MCF 10A (cell line): ENCODE measurements around the gene NPRL2. TPM values are rescaled to one million over a fixed set of nuclear protein-coding genes. Genes with fewer than 3 reads are reported as not detected.

Source experiments
- BruUV-seq: library from RNA; stranded (reverse); fragments of 400-500 nt; replicated peaks from 2 replicates; lab custom pipeline; 2021; lab: Mats Ljungman, UMichigan
- CTCF ChIA-PET: fragments of 300-600 bp; sonication (Branson Sonifier 250); formaldehyde crosslinking; extraction: SDS; loops from one replicate; lab custom pipeline; 2021; ENCODE audit warnings: antibody characterized with exemption, inconsistent platforms; lab: Yijun Ruan, JAX
- POLR2A ChIA-PET: fragments of 300-600, 350-650 bp; sonication (Branson Sonifier 250); formaldehyde crosslinking; extraction: SDS; loops from one replicate; lab custom pipeline; 2020; ENCODE audit warnings: antibody characterized with exemption, inconsistent platforms; lab: Yijun Ruan, JAX
- DNase-seq: peaks from one replicate; pipeline ENCODE4 v3.0.0-alpha.2; 2018; ENCODE audit not compliant: unreplicated experiment
- H3K27ac Mint-ChIP-seq: one replicate; pipeline ENCODE4 v1.8.0; 2022; ENCODE audit warnings: mild to moderate bottlenecking, low read depth, mixed read lengths; ENCODE audit not compliant: unreplicated experiment
- H3K27me3 Mint-ChIP-seq: one replicate; pipeline ENCODE4 v1.8.0; 2022; ENCODE audit warnings: mixed read lengths; ENCODE audit not compliant: insufficient read depth, unreplicated experiment
- H3K36me3 Mint-ChIP-seq: one replicate; pipeline ENCODE4 v1.8.0; 2022; ENCODE audit warnings: mild to moderate bottlenecking, moderate library complexity, mixed read lengths; ENCODE audit not compliant: insufficient read depth, unreplicated experiment
- H3K4me1 Mint-ChIP-seq: one replicate; pipeline ENCODE4 v1.8.0; 2022; ENCODE audit warnings: mixed read lengths; ENCODE audit not compliant: insufficient read depth, unreplicated experiment
- H3K4me3 Mint-ChIP-seq: one replicate; pipeline ENCODE4 v1.8.0; 2022; ENCODE audit warnings: mild to moderate bottlenecking, moderate library complexity, mixed read lengths; ENCODE audit not compliant: unreplicated experiment
- H3K9me3 Mint-ChIP-seq: one replicate; pipeline ENCODE4 v1.8.0; 2022; ENCODE audit warnings: mixed read lengths; ENCODE audit not compliant: unreplicated experiment
- CTCF ChIP-seq: fragments of 200-600 bp; IDR thresholded peaks from one replicate; pipeline ENCODE4 v1.8.0; 2022; ENCODE audit warnings: antibody characterized with exemption, mild to moderate bottlenecking; ENCODE audit not compliant: unreplicated experiment
- intact Hi-C: fragments of 100-400 bp; cut with micrococcal nuclease; formaldehyde crosslinking; loops from 2 replicates; pipeline ENCODE4 v1.14.1; 2022
- total RNA-seq: library from RNA; stranded (reverse); gene quantifications from 2 replicates; pipeline ENCODE4 v1.2.3, GENCODE V29; 2022

The NPRL2 gene
- total RNA-seq, 1 experiment from 2014 or later, result 21.1 TPM

GRCh38 chr3:50388720-50389413, 38.3 kb upstream of the NPRL2 start:
- Mint-ChIP-seq H3K36me3 (no peaks in the 10 kb centered on the region), H3K27me3 (no peaks in the 10 kb centered on the region), H3K9me3 (no peaks in the 10 kb centered on the region), H3K4me3 (no peak overlapping the region), H3K27ac (no peak overlapping the region), H3K4me1 (peaks cover 14% of the 10 kb centered on the region)
- TF ChIP-seq CTCF, result no peak
- ChIA-PET POLR2A (no interaction called here), CTCF (interaction anchor here (0.9 to 1.3 kb wide), 3 partner anchors 41 to 227 kb away, joined by 3 read pairs; no protein-coding TSS in a partner anchor)
- BruUV-seq, result no TSS peak
- intact Hi-C loops, result no loop called here
- DNase-seq, result no peak

GRCh38 chr3:50388016-50388719, 37.6 kb upstream of the NPRL2 start:
- H3K36me3 Mint-ChIP-seq, result no peaks in the 10 kb centered on the region
- H3K4me3 Mint-ChIP-seq, result no peak overlapping the region
- H3K9me3 Mint-ChIP-seq, result no peaks in the 10 kb centered on the region
- ChIA-PET CTCF (interaction anchor here (0.9 to 1.4 kb wide), 3 partner anchors 155 to 228 kb away, joined by 3 read pairs; no protein-coding TSS in a partner anchor), POLR2A (no interaction called here)
- no peak for DNase-seq
- H3K27me3 Mint-ChIP-seq, result no peaks in the 10 kb centered on the region
- intact Hi-C loops, result no loop called here
- no TSS peak for BruUV-seq
- peaks cover 14% of the 10 kb centered on the region for H3K4me1 Mint-ChIP-seq
- H3K27ac Mint-ChIP-seq, result no peak overlapping the region
- no peak for TF ChIP-seq CTCF

- peaks cover 5% of the 10 kb centered on the region for H3K4me1 Mint-ChIP-seq
- CTCF ChIA-PET, result interaction anchor here (1.0 kb wide), 1 partner anchor 163 kb away, joined by 3 read pairs; no protein-coding TSS in a partner anchor
- no peaks in the 10 kb centered on the region for H3K27me3 Mint-ChIP-seq
- H3K9me3 Mint-ChIP-seq, result no peaks in the 10 kb centered on the region
- DNase-seq, result no peak
- no peak overlapping the region for H3K27ac Mint-ChIP-seq
- H3K36me3 Mint-ChIP-seq, result no peaks in the 10 kb centered on the region
- POLR2A ChIA-PET, result no interaction called here
- no TSS peak for BruUV-seq
- no peak overlapping the region for H3K4me3 Mint-ChIP-seq
- TF ChIP-seq CTCF, result no peak
- intact Hi-C loops, result no loop called here
Observed at GRCh38 chr3:50385754-50386153, 35.2 kb upstream of the NPRL2 start.

GRCh38 chr3:50383750-50384149, 33.2 kb upstream of the NPRL2 start:
- no TSS peak for BruUV-seq

More at GRCh38 chr3:50383750-50384149, 33.2 kb upstream of the NPRL2 start:
- no peaks in the 10 kb centered on the region for H3K27me3 Mint-ChIP-seq
- no peaks in the 10 kb centered on the region for H3K4me1 Mint-ChIP-seq
- no peak overlapping the region for H3K4me3 Mint-ChIP-seq
- TF ChIP-seq CTCF, result no peak
- ChIA-PET CTCF (interaction anchor here (0.6 to 0.9 kb wide), 3 partner anchors 15 to 248 kb away, joined by 3 to 4 read pairs (median 3); no protein-coding TSS in a partner anchor), POLR2A (no interaction called here)
- no peaks in the 10 kb centered on the region for H3K36me3 Mint-ChIP-seq
- DNase-seq, result no peak
- intact Hi-C loops, result no loop called here
- no peak overlapping the region for H3K27ac Mint-ChIP-seq
- no peaks in the 10 kb centered on the region for H3K9me3 Mint-ChIP-seq
